Upper lobe of left lung (tissue), 4 donors: Measurements from ENCODE around the gene DOCK8.

Experiments
- EP300 ChIP-seq, 4 donors: sonication (generic); formaldehyde crosslinking; IDR thresholded peaks; one replicate each; pipeline ENCODE4 v1.5.1; 2017; ENCODE audit warnings: antibody characterized with exemption in 4 of 4, control low read depth in 2 of 4
- TF ChIP-seq, protein P1 (sequence below), 6 experiments: fragments of 450-650 bp in 4 of 6; fragments of 200-600 bp in 2 of 6; sonication (generic) in 2 of 6; IDR thresholded peaks; one replicate each; pipeline ENCODE4 v1.5.1; 2016 to 2019; ENCODE audit warnings: antibody characterized with exemption in 6 of 6

DNA sequence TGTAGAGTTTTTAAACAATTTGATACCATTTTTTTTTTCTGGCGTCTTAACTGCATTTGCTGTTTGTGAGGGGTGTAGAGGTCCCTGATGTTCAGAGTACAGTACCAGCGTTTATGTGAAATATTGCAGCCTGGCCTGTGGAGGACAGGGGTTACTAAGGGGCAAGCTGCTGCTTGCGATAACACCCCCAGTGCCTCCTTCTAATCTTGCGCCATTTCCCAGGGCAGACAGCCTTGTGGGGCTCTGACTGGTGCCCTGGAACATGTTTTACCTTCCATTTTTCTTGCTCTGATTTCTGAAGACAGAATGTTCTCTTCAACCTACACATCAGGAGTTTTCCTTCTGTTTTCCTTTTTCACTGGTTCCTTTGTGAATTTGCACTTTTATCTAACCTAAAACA lies 142.9 kb downstream of the DOCK8 start:
- TF ChIP-seq, protein P1, sequence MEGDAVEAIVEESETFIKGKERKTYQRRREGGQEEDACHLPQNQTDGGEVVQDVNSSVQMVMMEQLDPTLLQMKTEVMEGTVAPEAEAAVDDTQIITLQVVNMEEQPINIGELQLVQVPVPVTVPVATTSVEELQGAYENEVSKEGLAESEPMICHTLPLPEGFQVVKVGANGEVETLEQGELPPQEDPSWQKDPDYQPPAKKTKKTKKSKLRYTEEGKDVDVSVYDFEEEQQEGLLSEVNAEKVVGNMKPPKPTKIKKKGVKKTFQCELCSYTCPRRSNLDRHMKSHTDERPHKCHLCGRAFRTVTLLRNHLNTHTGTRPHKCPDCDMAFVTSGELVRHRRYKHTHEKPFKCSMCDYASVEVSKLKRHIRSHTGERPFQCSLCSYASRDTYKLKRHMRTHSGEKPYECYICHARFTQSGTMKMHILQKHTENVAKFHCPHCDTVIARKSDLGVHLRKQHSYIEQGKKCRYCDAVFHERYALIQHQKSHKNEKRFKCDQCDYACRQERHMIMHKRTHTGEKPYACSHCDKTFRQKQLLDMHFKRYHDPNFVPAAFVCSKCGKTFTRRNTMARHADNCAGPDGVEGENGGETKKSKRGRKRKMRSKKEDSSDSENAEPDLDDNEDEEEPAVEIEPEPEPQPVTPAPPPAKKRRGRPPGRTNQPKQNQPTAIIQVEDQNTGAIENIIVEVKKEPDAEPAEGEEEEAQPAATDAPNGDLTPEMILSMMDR (IDR thresholded peaks at IDR 0.05) = no peak
- no peak for TF ChIP-seq EP300 (IDR thresholded peaks at IDR 0.05)
